Astrocyte (in vitro differentiated cells and primary cell): ENCODE results near the gene HOXD4. TPM values are rescaled to one million over a fixed set of nuclear protein-coding genes. Genes with fewer than 3 reads are reported as not detected.

Experiments
- DNase-seq: peaks from one replicate; pipeline ENCODE4 v3.0.0-alpha.2; 2010; ENCODE audit warnings: low read depth
- FAIRE-seq: peaks from 2 replicates; lab custom pipeline; 2011; peaks lifted over from hg19 to GRCh38; lab: Jason Lieb, UNC
- H2AFZ ChIP-seq: 2 replicates; pipeline ENCODE4 v1.6.0; 2012; ENCODE audit warnings: low read depth, low read length, inconsistent platforms
- H3K27ac ChIP-seq: 2 replicates; pipeline ENCODE4 v1.5.1; 2011; ENCODE audit warnings: low read depth, low read length, inconsistent platforms
- H3K27me3 ChIP-seq: 2 replicates; pipeline ENCODE4 v1.6.0; 2011; ENCODE audit warnings: low read length, inconsistent platforms; ENCODE audit not compliant: insufficient read depth
- H3K36me3 ChIP-seq: 2 replicates; pipeline ENCODE4 v1.5.1; 2011; ENCODE audit warnings: low read length, inconsistent platforms; ENCODE audit not compliant: insufficient read depth
- H3K4me1 ChIP-seq: 2 replicates; pipeline ENCODE4 v1.5.1; 2011; ENCODE audit warnings: low read length, inconsistent platforms; ENCODE audit not compliant: insufficient read depth
- H3K4me2 ChIP-seq: 2 replicates; pipeline ENCODE4 v1.6.0; 2012; ENCODE audit warnings: low read length, inconsistent platforms
- H3K4me3 ChIP-seq: 2 replicates; pipeline ENCODE4 v1.5.1; 2011; ENCODE audit warnings: low read depth, mild to moderate bottlenecking, low read length, inconsistent platforms; ENCODE audit not compliant: insufficient read depth
- H3K79me2 ChIP-seq: 2 replicates; pipeline ENCODE4 v1.6.0; 2012; ENCODE audit warnings: mild to moderate bottlenecking, low read length, inconsistent platforms; ENCODE audit not compliant: insufficient read depth
- H3K9ac ChIP-seq: 2 replicates; pipeline ENCODE4 v1.6.0; 2012; ENCODE audit warnings: mild to moderate bottlenecking, low read length, inconsistent platforms
- H3K9me3 ChIP-seq: 2 replicates; pipeline ENCODE4 v1.5.1; 2012; ENCODE audit warnings: low read depth, mild to moderate bottlenecking, low read length, inconsistent platforms; ENCODE audit not compliant: insufficient read depth
- H4K20me1 ChIP-seq: 2 replicates; pipeline ENCODE4 v1.6.0; 2012; ENCODE audit warnings: low read length, inconsistent platforms; ENCODE audit not compliant: insufficient read depth
- H3K27ac Mint-ChIP-seq: one replicate; pipeline ENCODE4 v1.8.0; 2021; ENCODE audit warnings: mild to moderate bottlenecking, mixed read lengths; ENCODE audit not compliant: unreplicated experiment
- H3K27me3 Mint-ChIP-seq: one replicate; pipeline ENCODE4 v1.8.0; 2021; ENCODE audit warnings: low read depth, mixed read lengths; ENCODE audit not compliant: unreplicated experiment
- H3K36me3 Mint-ChIP-seq: one replicate; pipeline ENCODE4 v1.8.0; 2021; ENCODE audit warnings: low read depth, mixed read lengths; ENCODE audit not compliant: unreplicated experiment
- H3K4me1 Mint-ChIP-seq: one replicate; pipeline ENCODE4 v1.8.0; 2021; ENCODE audit warnings: low read depth, mixed read lengths; ENCODE audit not compliant: unreplicated experiment
- H3K4me3 Mint-ChIP-seq: one replicate; pipeline ENCODE4 v1.8.0; 2021; ENCODE audit warnings: mild to moderate bottlenecking, moderate library complexity, mixed read lengths; ENCODE audit not compliant: unreplicated experiment
- H3K9me3 Mint-ChIP-seq: one replicate; pipeline ENCODE4 v1.8.0; 2021; ENCODE audit warnings: mild to moderate bottlenecking, mixed read lengths; ENCODE audit not compliant: unreplicated experiment
- EZH2 ChIP-seq: IDR thresholded peaks from 2 replicates; pipeline ENCODE4 v1.6.1; 2012; ENCODE audit warnings: mild to moderate bottlenecking, low read length, inconsistent platforms; ENCODE audit not compliant: insufficient read depth
- total RNA-seq: library from RNA; stranded (reverse); gene quantifications from 2 replicates; pipeline ENCODE4 v1.2.1, GENCODE V29; 2021
- TF ChIP-seq, protein P1 (sequence below): IDR thresholded peaks from 2 replicates; pipeline ENCODE4 v1.5.1; 2011; ENCODE audit warnings: low read depth, mild to moderate bottlenecking, inconsistent platforms, low read length, moderate library complexity; ENCODE audit not compliant: insufficient read depth

HOXD4 gene
- total RNA-seq, 1 donor from 2014 or later: not detected

DNA sequence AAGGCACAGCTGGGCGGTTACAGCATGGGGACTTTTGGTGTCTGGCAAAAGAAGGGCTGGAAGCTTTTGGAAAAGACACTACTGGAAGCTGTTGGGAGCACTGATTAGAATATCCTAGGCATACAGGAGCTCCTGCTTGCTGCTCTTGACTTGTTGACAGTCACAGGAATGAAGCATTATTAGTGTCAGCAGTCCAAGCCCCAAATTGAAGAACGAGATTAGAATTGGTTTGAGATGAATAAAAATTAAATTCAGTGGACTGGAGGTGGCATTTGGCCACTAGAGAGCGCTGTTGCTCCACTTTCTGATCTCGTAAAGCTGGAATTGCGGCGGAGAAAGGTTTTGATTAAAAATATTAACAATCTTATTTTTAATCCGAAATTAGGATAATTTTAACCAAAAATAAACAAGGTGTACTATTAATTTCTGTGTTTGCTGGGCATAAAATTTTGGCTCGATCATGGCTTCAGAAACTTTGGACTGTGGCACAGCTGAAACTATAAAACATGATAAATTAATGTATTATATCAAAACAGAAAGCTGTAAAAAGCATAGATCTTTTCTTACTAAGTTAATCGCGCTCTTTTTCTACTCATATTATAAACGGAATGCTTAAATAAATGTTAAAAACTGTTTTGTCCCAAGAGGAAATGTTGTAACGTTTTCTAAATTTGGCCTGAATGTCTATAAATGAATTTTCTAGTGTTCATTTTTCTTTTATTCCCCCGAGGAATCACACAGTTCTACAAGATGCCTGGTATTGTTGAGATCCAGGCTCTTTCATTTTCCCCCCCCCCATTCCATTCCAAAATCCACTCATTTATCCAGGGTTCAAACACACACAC, 24.2 kb upstream of the HOXD4 start:
- Histone ChIP-seq H4K20me1 (no peaks in the 10 kb centered on the region), H3K4me2 (no peak overlapping the region), H2AFZ (no peak overlapping the region), H3K27me3 (peaks cover 91% of the 10 kb centered on the region), H3K4me1 (peaks cover 8% of the 10 kb centered on the region), H3K79me2 (no peaks in the 10 kb centered on the region), H3K36me3 (no peaks in the 10 kb centered on the region), H3K27ac (no peak overlapping the region), H3K9ac (no peak overlapping the region), H3K4me3 (no peak overlapping the region), H3K9me3 (no peaks in the 10 kb centered on the region)
- peaks cover 72% of the 10 kb centered on the region for H3K27me3 Mint-ChIP-seq
- H3K4me3 Mint-ChIP-seq: no peak overlapping the region
- no peaks in the 10 kb centered on the region for H3K36me3 Mint-ChIP-seq
- TF ChIP-seq, protein P1, sequence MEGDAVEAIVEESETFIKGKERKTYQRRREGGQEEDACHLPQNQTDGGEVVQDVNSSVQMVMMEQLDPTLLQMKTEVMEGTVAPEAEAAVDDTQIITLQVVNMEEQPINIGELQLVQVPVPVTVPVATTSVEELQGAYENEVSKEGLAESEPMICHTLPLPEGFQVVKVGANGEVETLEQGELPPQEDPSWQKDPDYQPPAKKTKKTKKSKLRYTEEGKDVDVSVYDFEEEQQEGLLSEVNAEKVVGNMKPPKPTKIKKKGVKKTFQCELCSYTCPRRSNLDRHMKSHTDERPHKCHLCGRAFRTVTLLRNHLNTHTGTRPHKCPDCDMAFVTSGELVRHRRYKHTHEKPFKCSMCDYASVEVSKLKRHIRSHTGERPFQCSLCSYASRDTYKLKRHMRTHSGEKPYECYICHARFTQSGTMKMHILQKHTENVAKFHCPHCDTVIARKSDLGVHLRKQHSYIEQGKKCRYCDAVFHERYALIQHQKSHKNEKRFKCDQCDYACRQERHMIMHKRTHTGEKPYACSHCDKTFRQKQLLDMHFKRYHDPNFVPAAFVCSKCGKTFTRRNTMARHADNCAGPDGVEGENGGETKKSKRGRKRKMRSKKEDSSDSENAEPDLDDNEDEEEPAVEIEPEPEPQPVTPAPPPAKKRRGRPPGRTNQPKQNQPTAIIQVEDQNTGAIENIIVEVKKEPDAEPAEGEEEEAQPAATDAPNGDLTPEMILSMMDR: peak; percentile 92
- no peak for TF ChIP-seq EZH2
- H3K9me3 Mint-ChIP-seq: peaks cover 16% of the 10 kb centered on the region
- DNase-seq: no peak
- H3K4me1 Mint-ChIP-seq: peaks cover 3% of the 10 kb centered on the region
- H3K27ac Mint-ChIP-seq: no peak overlapping the region
- FAIRE-seq: peak; percentile 45

DNA sequence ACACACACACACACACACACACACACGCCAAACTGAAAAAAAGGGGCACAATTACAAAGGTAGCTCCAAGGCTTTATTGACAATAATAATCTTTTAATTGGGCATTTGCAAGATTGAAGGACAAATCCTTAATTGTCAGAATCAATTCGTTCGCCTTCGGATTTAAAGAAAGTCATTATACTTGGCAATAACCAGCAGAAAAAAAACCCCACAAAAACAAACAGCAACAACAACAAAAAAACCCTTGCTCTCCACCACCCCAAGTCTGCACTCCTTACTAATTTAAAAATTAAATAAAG, 23.6 kb upstream of the HOXD4 start:
- H3K4me2 ChIP-seq: no peak overlapping the region
- H4K20me1 ChIP-seq: no peaks in the 10 kb centered on the region
- H2AFZ ChIP-seq: no peak overlapping the region
- no peak overlapping the region for H3K27ac ChIP-seq
- H3K27ac Mint-ChIP-seq: peak overlapping the region; percentile 74
- H3K9me3 ChIP-seq: no peaks in the 10 kb centered on the region
- DNase-seq: no peak
- no peak overlapping the region for H3K9ac ChIP-seq
- no peak for FAIRE-seq
- H3K79me2 ChIP-seq: no peaks in the 10 kb centered on the region
- H3K36me3 Mint-ChIP-seq: no peaks in the 10 kb centered on the region
- peaks cover 4% of the 10 kb centered on the region for H3K4me1 ChIP-seq
- H3K27me3 Mint-ChIP-seq: peaks cover 76% of the 10 kb centered on the region
- peaks cover 19% of the 10 kb centered on the region for H3K9me3 Mint-ChIP-seq
- H3K4me3 ChIP-seq: no peak overlapping the region
- H3K27me3 ChIP-seq: peaks cover 91% of the 10 kb centered on the region
- H3K36me3 ChIP-seq: no peaks in the 10 kb centered on the region
- no peak overlapping the region for H3K4me3 Mint-ChIP-seq
- TF ChIP-seq EZH2: no peak
- TF ChIP-seq, protein P1: no peak
- peaks cover 3% of the 10 kb centered on the region for H3K4me1 Mint-ChIP-seq
